Suprapubic skin (tissue), 4 donors: ENCODE results near the gene TTC12. TPM values are rescaled to one million over a fixed set of nuclear protein-coding genes. Genes with fewer than 3 reads are reported as not detected.

ENCODE experiments used
- DNase-seq, 2 donors: peaks; one replicate each; pipeline ENCODE4 v3.0.0-alpha.2; 2019; ENCODE audit warnings: low spot score in 2 of 2
- H3K27ac ChIP-seq: fragments of 200-600 bp; sonication (generic); one replicate; pipeline ENCODE4 v1.5.1; 2019
- H3K27me3 ChIP-seq: fragments of 200-600 bp; sonication (generic); one replicate; pipeline ENCODE4 v1.5.1; 2019
- H3K36me3 ChIP-seq: fragments of 200-600 bp; sonication (generic); one replicate; pipeline ENCODE4 v1.5.1; 2019
- H3K4me1 ChIP-seq: fragments of 200-600 bp; sonication (generic); one replicate; pipeline ENCODE4 v1.5.1; 2019
- H3K4me3 ChIP-seq: fragments of 200-600 bp; sonication (generic); one replicate; pipeline ENCODE4 v1.5.1; 2019; ENCODE audit warnings: mild to moderate bottlenecking
- H3K9me3 ChIP-seq: fragments of 200-600 bp; sonication (generic); one replicate; pipeline ENCODE4 v1.5.1; 2019
- CTCF ChIP-seq, 2 donors: fragments of 200-600 bp in 1 of 2; fragments of 450-650 bp in 1 of 2; sonication (generic) in 1 of 2; IDR thresholded peaks; one replicate each; pipeline ENCODE4 v1.5.1; 2016 to 2019; ENCODE audit warnings: antibody characterized with exemption in 2 of 2, mild to moderate bottlenecking in 1 of 2, moderate library complexity in 1 of 2
- EP300 ChIP-seq: sonication (generic); formaldehyde crosslinking; IDR thresholded peaks from one replicate; pipeline ENCODE4 v1.6.1; 2017; ENCODE audit warnings: antibody characterized with exemption
- POLR2A ChIP-seq, 2 donors: fragments of 450-650 bp; IDR thresholded peaks; one replicate each; pipeline ENCODE4 v1.6.1; 2017; ENCODE audit warnings: antibody characterized with exemption in 2 of 2, mild to moderate bottlenecking in 2 of 2, moderate library complexity in 2 of 2
- POLR2AphosphoS5 ChIP-seq, 3 donors: sonication (generic); formaldehyde crosslinking; IDR thresholded peaks; one replicate each; pipeline ENCODE4 v1.6.1; 2017; ENCODE audit warnings: antibody characterized with exemption in 3 of 3
- WGBS: methylation state at CpG from one replicate; pipeline ENCODE4 v1.1.5; 2018; 5-methylcytosine and 5-hydroxymethylcytosine counted together
- total RNA-seq, 4 donors: library from RNA; depleted of rRNA; stranded (reverse); fragments of >200 nt; gene quantifications; one replicate each; pipeline ENCODE4 v1.1.0, GENCODE V29; 2016

Gene TTC12
- total RNA-seq, 4 donors from 2014 or later, result 9.5 to 67.8 (median 30.3) TPM

GRCh38 chr11:113349528-113349927 lies 35.1 kb downstream of the TTC12 start:
- H3K9me3 ChIP-seq, result no peaks in the 10 kb centered on the region
- DNase-seq, result no peak
- H3K36me3 ChIP-seq, result peaks cover 47% of the 10 kb centered on the region
- H3K4me1 ChIP-seq, result no peaks in the 10 kb centered on the region
- 88% methylated on average over 3 of the region's 3 CpGs for WGBS
- no peak overlapping the region for H3K4me3 ChIP-seq
- no peak for TF ChIP-seq EP300
- no peak for TF ChIP-seq POLR2AphosphoS5 (IDR thresholded peaks at IDR 0.05)
- no peak for TF ChIP-seq POLR2A (IDR thresholded peaks at IDR 0.05)
- TF ChIP-seq CTCF (IDR thresholded peaks at IDR 0.05), result no peak
- no peak overlapping the region for H3K27ac ChIP-seq
- no peaks in the 10 kb centered on the region for H3K27me3 ChIP-seq

- 85% methylated on average over 11 of the region's 11 CpGs for WGBS
- H3K4me1 ChIP-seq, result no peaks in the 10 kb centered on the region
- no peak overlapping the region for H3K4me3 ChIP-seq
- TF ChIP-seq CTCF (IDR thresholded peaks at IDR 0.05) (no peak), EP300 (no peak), POLR2AphosphoS5 (IDR thresholded peaks at IDR 0.05) (no peak), POLR2A (IDR thresholded peaks at IDR 0.05) (no peak)
- no peaks in the 10 kb centered on the region for H3K27me3 ChIP-seq
- DNase-seq, result no peak
- peaks cover 49% of the 10 kb centered on the region for H3K36me3 ChIP-seq
- no peaks in the 10 kb centered on the region for H3K9me3 ChIP-seq
- H3K27ac ChIP-seq, result no peak overlapping the region
These were observed 36.1 kb downstream of the TTC12 start for GRCh38 chr11:113350336-113351067.

- H3K4me1 ChIP-seq, result no peaks in the 10 kb centered on the region
- TF ChIP-seq CTCF (IDR thresholded peaks at IDR 0.05) (no peak), EP300 (no peak), POLR2A (IDR thresholded peaks at IDR 0.05) (no peak), POLR2AphosphoS5 (IDR thresholded peaks at IDR 0.05) (no peak)
- no peak for DNase-seq
- no peak overlapping the region for H3K4me3 ChIP-seq
- no peaks in the 10 kb centered on the region for H3K9me3 ChIP-seq
- no peaks in the 10 kb centered on the region for H3K27me3 ChIP-seq
- no peak overlapping the region for H3K27ac ChIP-seq
- H3K36me3 ChIP-seq, result peaks cover 49% of the 10 kb centered on the region
- WGBS, result 65% methylated on average over 3 of the region's 3 CpGs
These were observed 36.7 kb downstream of the TTC12 start for GRCh38 chr11:113351068-113351450.

- TF ChIP-seq CTCF (IDR thresholded peaks at IDR 0.05) (no peak), POLR2AphosphoS5 (IDR thresholded peaks at IDR 0.05) (no peak), POLR2A (IDR thresholded peaks at IDR 0.05) (no peak), EP300 (no peak)
- Histone ChIP-seq H3K4me3 (no peak overlapping the region), H3K27me3 (no peaks in the 10 kb centered on the region), H3K9me3 (peaks cover 4% of the 10 kb centered on the region), H3K4me1 (no peaks in the 10 kb centered on the region), H3K27ac (no peak overlapping the region), H3K36me3 (peaks cover 50% of the 10 kb centered on the region)
- no peak for DNase-seq
- WGBS, result 84% methylated on average over 4 of the region's 4 CpGs
These were observed 37.1 kb downstream of the TTC12 start for GRCh38 chr11:113351480-113351879.

GRCh38 chr11:113356203-113356602 lies 41.8 kb downstream of the TTC12 start:
- Histone ChIP-seq H3K9me3 (peaks cover 5% of the 10 kb centered on the region), H3K4me1 (no peaks in the 10 kb centered on the region), H3K27ac (no peak overlapping the region), H3K27me3 (no peaks in the 10 kb centered on the region), H3K4me3 (no peak overlapping the region), H3K36me3 (peaks cover 89% of the 10 kb centered on the region)
- DNase-seq, result no peak
- TF ChIP-seq CTCF (IDR thresholded peaks at IDR 0.05) (no peak), EP300 (no peak), POLR2A (IDR thresholded peaks at IDR 0.05) (no peak), POLR2AphosphoS5 (IDR thresholded peaks at IDR 0.05) (no peak)
- WGBS, result 94% methylated on average over 3 of the region's 3 CpGs
